ENCODE data around the gene PLS1.

Gene PLS1

DNA sequence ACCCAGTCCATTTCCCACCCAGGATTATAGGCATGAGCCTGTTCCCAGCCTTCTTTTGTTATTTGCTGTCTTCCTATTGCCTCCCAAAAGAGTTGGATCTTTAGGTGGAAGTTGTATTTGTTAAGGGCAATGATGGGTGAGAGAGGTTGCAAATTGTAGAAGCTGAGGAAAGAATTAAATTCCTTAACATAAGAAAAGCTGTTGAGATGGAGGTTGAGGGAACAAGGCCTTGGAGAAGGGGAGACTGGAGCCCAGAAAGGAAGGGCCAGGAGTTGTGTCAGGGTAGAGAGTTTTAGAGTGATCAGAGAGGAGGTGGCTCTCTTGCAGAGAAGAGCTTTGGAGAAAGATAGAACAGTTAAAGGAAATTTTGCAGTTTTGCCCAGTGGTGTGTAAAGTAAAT lies 46.8 kb downstream of the PLS1 start:
- no peak for DNase-seq (ENCODE audit: low read depth)

DNA sequence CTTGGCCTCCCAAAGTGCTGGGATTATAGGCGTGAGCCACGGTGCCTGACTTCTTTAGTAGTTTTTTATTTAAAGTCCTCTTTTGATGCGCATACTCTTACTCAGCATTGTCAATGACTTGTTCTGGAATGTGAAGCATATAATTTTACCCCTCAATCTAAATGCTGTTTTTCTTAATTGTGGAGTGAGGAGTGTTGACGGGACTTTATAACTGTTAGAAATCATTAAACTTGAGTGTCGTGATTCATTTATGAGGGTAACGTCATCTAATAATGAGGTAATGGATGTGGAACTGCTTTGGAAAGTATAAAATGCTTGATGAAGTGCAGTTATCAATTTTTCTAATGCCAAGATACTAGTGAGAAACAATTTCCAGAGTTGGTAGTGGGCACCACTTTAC lies 48.3 kb downstream of the PLS1 start:
- DNase-seq (ENCODE audit: low read depth) = no peak

DNA sequence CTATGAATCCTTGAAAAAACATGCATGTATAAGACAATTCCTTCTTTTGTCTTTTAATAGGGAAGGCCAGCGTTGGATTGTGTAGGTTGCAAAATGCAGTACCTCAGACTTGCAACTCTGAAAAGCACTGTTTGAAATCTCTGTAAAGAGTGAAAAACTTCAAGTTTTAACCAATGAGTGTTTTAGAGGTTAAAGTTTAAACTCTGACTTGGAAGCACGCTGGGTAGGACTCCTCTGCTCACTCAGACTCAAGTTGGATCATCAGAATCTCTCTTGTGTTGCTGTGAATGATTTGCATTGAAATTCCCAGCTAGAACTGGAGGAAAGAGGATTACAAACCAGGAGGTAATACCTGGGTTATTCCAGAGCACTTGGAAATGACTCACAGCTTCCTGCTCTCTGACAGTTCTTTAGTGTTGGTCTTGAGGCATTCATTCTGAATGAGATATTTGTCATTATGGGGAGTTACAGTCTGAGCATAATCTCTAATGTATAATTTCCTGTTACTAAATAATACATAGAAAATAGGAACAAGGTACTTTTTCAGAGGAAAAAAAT lies 49.1 kb downstream of the PLS1 start:
- no peak for DNase-seq (ENCODE audit: low read depth)

DNA sequence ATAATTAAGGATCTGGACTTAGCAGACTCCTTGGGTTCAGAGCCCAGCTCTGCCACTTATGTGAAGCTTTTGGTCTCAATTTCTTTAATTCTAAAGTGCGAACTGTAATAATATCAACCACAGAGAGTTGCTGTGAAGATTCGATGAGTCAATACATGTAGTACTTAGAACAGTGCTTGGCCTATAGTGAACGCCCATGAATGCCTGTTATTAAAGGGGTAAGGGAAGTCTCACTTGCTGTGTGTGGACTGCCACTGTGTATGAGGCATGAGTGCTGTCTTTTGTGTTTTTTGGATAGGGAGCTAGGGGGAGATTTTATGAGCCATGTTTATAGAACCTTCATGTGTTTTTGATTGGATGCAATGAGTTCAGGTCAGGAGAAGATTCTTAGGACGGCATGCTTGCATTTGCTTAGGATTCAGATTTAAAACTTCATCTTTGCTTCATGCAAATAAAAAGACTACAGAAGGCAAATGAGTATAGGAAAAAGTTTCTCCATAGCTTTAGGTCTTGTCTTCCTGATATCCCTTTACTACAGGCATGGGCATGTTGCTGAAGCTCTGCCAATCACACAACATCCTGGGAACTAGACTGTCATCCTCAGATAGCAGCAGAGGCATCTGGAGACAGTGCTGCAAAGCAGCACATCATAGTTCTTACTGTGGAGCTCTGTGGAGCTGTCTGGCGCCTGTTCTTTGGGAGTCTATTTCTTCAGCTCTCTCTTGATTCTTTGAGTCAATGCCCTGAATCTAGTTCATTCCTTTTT lies 50.0 kb downstream of the PLS1 start:
- no peak for DNase-seq (ENCODE audit: low read depth)

DNA sequence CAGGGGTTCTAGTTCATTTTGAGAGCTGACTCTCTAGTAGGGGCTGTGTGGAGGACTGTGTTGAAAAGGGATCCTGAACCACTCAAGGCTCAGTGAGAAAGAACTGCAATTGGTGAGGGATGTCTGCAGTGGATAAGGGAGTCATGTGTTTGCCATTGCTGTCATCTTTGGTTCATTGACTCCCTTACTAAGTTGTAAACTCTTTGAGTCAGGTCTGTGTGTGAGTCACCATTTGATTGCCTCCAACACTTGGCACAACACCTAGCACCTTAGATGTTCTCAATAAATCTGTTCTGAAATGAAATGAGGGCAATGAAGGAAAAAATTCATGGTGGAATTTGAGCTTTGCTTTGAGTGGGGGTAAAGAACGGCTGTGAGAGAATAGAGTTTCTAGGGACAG lies 51.7 kb downstream of the PLS1 start:
- no peak for DNase-seq (ENCODE audit: low read depth)

DNA sequence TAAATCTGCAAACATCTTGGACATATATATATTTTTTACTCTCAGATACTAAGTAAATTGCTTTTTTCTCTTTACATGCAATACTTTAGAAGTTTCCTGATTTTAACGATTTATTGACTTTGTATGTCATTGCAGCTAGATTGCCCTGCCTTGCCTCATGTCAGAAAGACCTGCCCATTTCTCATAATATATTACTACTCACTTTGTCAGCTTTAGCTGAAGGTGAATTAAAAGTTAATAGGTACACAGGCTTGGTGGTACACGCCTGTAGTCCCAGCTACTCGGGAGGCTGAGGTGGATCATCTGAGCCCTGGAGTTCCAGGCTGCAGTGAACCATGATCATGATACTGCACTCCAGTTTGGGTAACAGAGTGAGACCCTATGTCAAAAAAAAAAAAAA lies 52.8 kb downstream of the PLS1 start:
- DNase-seq (ENCODE audit: low read depth) = no peak

DNA sequence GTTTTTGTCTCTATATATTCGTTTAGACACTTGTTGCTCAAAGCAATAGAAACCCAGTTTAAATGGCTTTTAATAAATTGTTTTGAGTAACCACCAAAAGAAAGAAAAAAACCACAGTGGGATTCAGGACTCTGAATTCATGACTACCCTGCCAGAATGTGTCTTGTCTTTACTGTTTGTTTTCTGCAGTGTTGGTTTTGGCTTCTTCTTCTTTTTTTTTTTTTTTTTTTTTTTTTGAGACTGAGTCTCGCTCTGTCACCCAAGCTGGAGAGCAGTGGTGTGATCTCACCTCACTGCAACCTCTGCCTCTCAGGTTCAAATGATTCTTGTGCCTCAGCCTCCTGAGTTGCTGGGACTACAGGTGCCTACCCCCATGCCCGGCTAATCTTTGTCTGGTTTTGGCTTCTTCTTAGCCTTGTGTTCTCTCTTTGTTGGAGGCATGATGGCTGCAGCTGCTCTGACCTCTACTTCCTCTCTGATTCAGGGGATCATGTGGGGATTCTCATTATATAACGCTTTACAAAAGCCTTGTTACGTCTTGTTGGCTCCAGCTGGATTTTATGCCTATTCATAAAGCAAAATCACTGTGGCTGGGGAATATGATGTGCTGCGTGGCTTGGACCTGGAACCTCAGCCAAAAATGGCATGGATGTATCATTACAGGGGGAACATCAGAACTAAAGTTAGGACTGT lies 54.0 kb downstream of the PLS1 start:
- DNase-seq (ENCODE audit: low read depth) = no peak

DNA sequence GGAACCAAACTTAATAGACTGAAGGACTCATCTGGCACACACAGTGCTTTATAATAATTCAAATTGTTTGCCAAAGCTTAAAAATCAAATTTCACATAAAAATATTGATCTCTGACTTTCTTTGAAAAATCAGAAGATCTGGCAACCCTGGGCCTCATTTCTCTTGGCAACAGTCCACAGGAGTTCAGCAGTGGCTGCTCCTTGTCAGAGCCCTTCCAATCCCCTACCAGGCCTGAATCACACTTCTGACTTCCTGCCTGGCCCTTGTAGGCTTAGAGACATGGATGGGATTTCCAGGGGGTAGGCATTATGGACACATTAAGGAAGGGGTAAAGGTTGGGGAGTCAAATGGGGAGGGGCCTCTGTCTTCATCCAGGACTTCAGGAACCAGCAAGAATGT lies 55.5 kb downstream of the PLS1 start:
- no peak for DNase-seq (ENCODE audit: low read depth)

DNA sequence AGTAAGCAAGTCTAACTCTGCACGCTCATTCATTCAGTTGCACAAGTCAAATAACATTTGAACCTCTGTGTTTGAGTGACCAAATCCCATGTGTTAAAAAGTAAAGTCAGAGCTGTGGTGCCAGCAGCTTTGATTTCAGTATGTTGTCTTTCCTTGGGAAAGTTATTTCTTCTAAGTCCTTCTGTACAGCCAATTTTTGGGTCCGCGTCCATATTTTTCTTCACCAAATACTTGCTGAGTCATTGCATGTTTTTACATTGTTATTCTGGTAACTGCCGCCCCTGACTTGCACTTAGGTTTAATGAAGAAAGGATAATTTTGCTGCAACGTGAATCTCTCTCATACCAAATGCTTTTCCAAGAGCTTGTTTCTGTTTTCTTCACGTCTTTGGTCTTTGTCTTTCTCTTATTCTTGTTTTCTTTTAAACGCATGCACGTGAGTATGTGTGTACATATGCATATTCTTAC lies 56.7 kb downstream of the PLS1 start:
- no peak for DNase-seq (ENCODE audit: low read depth)

DNA sequence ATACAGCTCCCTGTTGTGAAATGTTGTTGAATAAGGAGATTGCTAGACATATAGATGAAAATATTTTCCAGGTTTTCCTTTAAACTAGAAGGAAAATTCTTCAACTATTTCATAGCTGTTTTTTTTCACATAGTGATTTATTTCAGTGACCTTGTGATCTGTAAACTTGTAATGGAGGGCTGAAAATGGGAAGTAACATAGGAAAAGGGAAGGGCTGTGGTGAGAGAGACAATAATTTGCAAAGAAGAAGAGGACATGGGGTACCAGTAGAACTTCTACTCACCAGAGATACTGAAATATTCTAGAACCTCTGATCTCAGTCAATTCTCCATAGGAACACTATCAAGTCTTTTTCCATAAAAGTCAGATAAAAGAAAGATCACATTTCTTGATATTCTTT lies 60.4 kb downstream of the PLS1 start:
- no peak for DNase-seq (ENCODE audit: low read depth)

DNA sequence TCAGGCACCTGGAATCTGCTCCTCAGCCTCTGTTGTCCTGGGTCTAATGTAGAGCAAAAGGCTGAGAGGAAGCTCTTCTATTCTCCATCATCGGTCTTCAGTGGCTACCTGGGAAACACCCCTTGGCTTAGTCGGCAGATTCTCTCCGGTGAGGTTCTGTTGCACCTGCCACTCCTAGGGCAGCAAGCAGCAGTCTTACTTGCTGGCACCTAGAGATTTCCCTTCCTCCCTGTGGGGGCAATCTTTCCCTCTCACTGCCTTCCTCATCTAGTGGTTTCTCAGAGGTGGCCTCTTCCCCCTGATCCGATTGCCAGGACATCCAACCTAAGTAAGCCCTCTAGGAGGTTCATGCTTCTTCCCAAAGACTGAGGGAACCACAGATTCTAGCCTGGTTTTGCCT lies 60.8 kb downstream of the PLS1 start:
- no peak for DNase-seq (ENCODE audit: low read depth)

DNA sequence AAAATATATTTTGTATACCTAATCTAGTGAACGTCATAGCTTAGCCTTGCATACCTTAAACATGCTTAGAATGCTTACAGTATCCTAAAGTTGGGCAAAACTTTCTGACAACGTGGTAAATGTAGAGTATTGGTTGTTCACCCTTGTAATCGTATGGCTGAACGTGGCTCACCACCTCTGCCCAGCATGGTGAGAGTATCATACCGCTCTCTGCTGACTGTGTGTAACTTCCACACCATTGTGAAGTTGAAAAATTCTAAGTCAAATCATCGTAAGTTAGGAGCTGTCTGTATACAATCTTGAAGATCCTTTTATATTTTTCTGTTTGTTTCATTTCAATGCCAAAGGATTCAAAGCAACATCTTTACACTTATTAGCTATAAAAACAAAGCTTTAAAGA lies 64.2 kb downstream of the PLS1 start:
- DNase-seq (ENCODE audit: low read depth) = no peak

DNA sequence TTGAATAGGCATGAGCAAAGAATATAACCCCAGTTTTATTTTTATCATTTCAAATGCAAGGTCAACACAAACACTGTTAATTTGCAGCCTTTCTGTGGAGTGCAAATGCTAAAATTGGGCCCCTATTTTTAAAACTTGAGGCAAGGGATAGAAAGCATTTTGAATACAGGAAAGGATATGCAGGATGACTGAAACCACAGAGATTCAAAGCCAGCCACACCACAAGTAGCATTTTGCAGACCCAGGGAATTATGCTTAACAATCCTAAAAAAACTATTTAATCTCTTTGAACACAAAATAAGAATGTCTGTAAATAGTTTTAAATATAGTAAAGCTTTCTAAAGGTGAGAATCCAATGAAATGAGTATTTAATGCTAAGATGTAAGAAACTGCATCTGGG lies 64.7 kb downstream of the PLS1 start:
- no peak for DNase-seq (ENCODE audit: low read depth)

DNA sequence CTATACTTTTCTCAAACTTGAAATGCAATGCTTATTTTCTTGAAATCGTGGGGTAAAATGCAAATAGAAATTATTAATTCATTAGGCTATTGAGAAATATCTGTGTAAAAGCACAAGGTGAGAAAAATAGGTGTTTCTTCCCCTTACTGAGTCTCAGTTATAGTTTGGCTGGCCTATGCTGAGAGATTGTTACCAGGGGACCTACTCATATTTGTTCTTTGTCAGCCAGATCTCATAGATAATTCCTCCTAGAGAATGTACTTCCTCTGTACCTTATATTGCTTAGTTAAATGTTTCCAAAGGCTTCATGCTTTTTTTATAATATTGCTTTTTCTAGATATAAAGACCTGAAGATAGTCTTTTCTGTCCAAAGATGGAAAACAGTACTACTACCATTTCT lies 67.7 kb downstream of the PLS1 start:
- no peak for DNase-seq (ENCODE audit: low read depth)

DNA sequence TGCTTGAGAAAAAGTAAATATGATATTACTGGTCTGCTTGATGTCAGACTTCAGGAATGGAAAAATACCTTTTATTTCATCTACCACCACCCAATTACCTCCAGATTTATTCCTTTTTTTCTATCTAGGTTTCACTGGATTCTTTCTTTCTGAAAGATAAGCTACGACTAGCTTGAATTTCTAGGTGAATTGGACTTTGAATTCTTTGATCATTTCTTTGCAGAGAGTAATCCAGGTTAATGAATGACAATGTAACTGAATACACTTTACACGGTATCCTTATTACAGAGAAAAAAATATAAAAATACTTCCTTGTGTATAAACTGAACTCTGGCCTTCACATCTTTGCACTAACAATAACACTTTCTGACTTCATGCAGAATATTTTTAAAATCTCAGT lies 68.1 kb downstream of the PLS1 start:
- no peak for DNase-seq (ENCODE audit: low read depth)

DNA sequence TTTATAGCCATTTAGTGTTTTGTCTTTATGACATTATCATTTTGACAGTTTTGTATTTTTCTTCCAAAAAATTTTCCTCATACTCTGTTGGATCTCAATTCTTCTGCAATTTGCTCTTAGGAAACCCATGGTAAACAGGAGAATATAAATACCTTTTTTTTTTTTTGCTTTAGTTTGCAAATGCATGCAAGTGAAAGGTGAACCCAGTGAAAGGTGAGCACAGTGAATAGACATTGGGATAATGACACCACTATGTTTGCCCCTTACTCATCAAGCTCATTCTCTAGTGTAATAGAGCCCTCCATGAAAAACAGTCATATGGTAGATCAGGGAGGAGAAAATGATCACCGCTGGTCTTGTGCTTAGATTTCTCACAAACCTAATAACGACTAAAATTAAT lies 68.6 kb downstream of the PLS1 start:
- DNase-seq (ENCODE audit: low read depth) = no peak

DNA sequence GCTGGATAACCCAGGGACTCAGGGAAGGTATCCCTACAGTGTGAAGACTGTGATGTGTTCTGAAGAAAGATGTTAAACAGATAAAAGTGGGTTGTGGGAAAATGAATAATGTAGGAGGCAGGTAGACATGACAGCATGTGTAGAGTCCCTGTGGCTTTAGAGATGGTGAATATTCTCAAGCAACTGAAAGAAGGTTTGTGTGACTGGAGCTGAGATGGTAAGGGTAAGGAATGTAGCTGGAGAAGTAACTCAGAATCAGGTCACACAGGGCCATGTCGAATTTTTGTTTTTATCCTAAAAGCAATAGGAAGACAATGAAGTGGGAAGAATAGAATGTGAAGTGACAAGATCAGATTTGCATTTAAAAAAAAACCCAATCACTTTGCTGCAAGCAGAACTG lies 73.9 kb downstream of the PLS1 start:
- no peak for DNase-seq (ENCODE audit: low read depth)

DNA sequence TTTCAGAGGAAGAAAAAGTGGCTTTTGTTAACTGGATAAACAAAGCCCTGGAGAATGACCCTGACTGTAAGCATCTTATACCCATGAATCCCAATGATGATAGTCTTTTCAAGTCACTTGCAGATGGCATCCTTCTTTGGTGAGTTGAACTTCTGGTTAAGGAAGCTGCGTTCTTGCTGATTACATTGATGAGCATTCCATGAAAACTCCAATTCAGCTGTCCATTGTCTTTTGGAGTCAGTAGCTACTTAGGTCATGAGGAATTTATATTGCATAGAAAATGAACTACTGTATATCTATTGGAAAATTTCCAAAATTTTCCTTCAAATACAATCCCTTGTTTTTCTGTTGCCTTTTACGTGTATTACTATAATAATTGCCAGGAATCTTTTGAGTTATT lies 80.0 kb downstream of the PLS1 start:
- DNase-seq (ENCODE audit: low read depth) = no peak

DNA sequence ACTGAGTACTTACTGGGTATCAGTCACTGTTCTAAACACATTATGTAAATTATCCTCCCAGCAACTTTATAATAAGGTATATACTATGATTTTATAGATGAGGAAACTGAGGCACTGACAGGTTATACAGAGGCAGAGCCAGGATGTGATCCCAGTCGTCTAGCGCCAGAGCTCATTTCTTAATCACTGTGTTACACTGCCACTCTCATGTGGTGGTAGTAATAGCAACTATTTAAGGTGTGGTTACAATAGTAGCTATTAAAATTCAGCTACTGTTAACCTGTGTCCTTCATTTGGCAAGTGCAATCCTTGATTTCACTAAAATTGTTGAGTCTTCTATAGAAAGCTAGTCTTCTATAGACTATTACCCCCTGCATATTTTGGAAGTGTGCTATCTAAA lies 84.5 kb downstream of the PLS1 start:
- no peak for DNase-seq (ENCODE audit: low read depth)

DNA sequence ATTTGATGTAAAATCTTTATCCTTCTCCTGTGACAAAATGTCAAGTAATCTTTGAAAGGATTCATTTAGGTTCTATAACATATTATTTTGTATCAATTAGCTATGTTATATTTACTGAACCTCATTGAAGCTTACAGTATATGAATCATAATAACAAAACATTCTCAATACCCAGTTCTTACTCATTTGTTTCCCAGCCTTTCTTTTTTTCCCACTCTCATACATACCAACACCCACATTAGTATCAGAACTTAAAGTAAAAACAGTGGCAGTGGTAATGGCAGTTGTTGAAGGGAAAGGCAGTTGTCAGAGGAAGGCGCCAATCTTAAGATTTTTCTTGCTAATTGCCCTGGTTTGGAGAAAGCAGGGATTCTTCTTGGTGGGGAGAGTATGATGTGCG lies 94.4 kb downstream of the PLS1 start:
- no peak for DNase-seq (ENCODE audit: low read depth)

DNA sequence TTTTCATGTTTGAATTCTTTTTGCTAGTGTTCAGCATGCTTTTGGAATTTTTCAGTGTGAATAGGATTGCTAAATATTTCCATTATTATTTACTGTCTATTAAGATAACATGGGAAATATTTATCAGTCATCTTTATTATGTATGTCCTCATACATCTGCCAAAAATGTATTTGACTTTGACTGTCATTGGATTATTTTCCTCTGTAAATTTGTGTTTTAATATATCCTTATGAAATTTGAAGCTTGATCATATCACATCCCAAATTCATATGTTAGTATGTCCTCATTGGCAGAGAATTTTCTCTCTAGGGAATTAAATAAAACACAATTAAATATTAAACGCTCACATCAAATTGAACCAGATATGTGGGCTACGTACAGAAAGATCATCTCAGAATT lies 95.3 kb downstream of the PLS1 start:
- no peak for DNase-seq (ENCODE audit: low read depth)

DNA sequence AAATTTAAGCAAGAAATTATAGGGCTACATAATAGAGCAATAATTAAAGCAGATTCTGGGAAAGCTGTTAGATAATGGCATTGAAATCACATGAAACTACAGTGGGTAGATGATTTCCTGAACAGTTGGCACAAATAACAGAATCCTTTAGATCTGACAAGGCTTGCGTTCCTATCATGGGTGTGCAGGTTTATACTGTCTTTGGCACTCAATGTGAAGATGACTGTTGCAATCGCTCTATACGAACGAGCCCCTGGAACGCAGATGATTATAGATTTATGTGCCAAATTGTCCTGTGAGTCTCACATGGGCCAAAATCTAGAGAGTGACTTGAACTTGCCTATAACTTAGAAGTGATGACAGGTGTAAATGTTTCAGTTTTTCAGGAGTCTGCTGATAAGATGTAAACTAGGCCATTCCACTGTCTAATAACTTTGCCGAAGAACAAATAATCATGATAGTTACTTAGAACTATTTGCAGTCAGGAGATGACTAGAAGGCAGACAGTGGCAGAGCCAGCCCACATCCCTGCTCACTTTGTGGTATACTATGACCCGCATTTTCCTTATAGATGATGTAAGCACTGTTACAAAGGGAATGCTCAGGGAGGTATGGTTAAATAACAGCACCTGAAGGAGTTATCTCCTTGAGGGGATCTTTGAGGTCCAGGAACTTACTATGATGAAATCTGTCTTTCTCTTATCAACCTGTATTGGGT lies 97.1 kb downstream of the PLS1 start:
- DNase-seq (ENCODE audit: low read depth) = no peak

DNA sequence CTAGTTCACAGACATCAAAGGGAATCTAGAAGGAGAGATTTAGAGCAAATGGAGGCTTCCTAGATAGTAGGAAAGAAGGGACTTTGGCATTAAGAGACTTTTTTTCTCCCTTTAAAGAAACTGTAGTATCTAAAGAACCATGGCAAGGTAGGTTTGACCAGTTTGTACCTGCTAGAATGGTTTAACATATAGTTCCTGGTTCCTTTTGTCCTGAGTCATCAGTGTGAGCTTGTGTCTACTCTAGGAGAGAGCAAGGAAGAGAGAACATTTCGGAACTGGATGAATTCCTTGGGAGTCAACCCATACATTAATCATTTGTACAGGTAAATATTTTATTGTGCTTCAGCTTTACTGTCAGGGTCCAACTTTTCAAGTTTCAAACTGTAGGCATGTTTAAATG lies 98.0 kb downstream of the PLS1 start:
- no peak for DNase-seq (ENCODE audit: low read depth)
